H9 (cell line): ENCODE results near the gene DCX. TPM values are rescaled to one million over a fixed set of nuclear protein-coding genes. Genes with fewer than 3 reads are reported as not detected.
A peak's percentile ranks its signal among the peaks of the same experiment; 100 is the strongest.

Source experiments
- DNase-seq: peaks from one replicate; pipeline ENCODE4 v3.0.0-alpha.2; 2017
- H2AFZ ChIP-seq: one replicate; pipeline ENCODE4 v1.6.1; 2013; ENCODE audit warnings: mild to moderate bottlenecking, low read length, control low read depth, moderate library complexity
- H2AK5ac ChIP-seq: 2 replicates; pipeline ENCODE4 v1.6.1; 2013; ENCODE audit warnings: low read length, control low read depth, mixed read lengths; ENCODE audit not compliant: insufficient read length
- H2BK120ac ChIP-seq: one replicate; pipeline ENCODE4 v1.6.1; 2013; ENCODE audit warnings: low read depth, mild to moderate bottlenecking, low read length, control low read depth, inconsistent platforms; ENCODE audit not compliant: poor library complexity, severe bottlenecking
- H2BK12ac ChIP-seq: 2 replicates; pipeline ENCODE4 v1.6.1; 2013; ENCODE audit warnings: low read length, control low read depth, mixed read lengths, low read depth; ENCODE audit not compliant: insufficient read length
- H2BK15ac ChIP-seq: 2 replicates; pipeline ENCODE4 v1.6.1; 2013; ENCODE audit warnings: low read depth, low read length, control low read depth
- H2BK20ac ChIP-seq: one replicate; pipeline ENCODE4 v1.6.1; 2013; ENCODE audit warnings: low read depth, mild to moderate bottlenecking, low read length, control low read depth, inconsistent platforms; ENCODE audit not compliant: poor library complexity, severe bottlenecking
- H2BK5ac ChIP-seq: 2 replicates; pipeline ENCODE4 v1.6.1; 2013; ENCODE audit warnings: low read length, control low read depth, mixed read lengths; ENCODE audit not compliant: insufficient read length
- H3K14ac ChIP-seq: 2 replicates; pipeline ENCODE4 v1.6.1; 2013; ENCODE audit warnings: low read length, control low read depth; ENCODE audit not compliant: insufficient read depth
- H3K18ac ChIP-seq: 2 replicates; pipeline ENCODE4 v1.6.1; 2013; ENCODE audit warnings: low read depth, mild to moderate bottlenecking, mixed read lengths, low read length, control low read depth; ENCODE audit not compliant: insufficient read length
- H3K23ac ChIP-seq: 2 replicates; pipeline ENCODE4 v1.6.1; 2013; ENCODE audit warnings: low read length, control low read depth, mixed read lengths, low read depth; ENCODE audit not compliant: insufficient read length
- H3K23me2 ChIP-seq: 2 replicates; pipeline ENCODE4 v1.6.1; 2013; ENCODE audit warnings: low read depth, mild to moderate bottlenecking, mixed read lengths, low read length, control low read depth; ENCODE audit not compliant: insufficient read length, poor library complexity, severe bottlenecking
- H3K27ac ChIP-seq: 2 replicates; pipeline ENCODE4 v1.5.1; 2013; ENCODE audit warnings: low read length, control low read depth, mixed read lengths, low read depth; ENCODE audit not compliant: insufficient read length
- H3K27me3 ChIP-seq: 2 replicates; pipeline ENCODE4 v1.6.1; 2013; ENCODE audit warnings: low read length, control low read depth, inconsistent platforms; ENCODE audit not compliant: insufficient read depth
- H3K4ac ChIP-seq: 2 replicates; pipeline ENCODE4 v1.6.1; 2013; ENCODE audit warnings: low read depth, mild to moderate bottlenecking, control low read depth, inconsistent platforms, low read length, moderate library complexity
- H3K4me1 ChIP-seq: 2 replicates; pipeline ENCODE4 v1.6.1; 2013; ENCODE audit warnings: low read length, control low read depth, inconsistent platforms; ENCODE audit not compliant: insufficient read depth
- H3K4me2 ChIP-seq: 2 replicates; pipeline ENCODE4 v1.6.1; 2013; ENCODE audit warnings: low read length, control low read depth, mixed read lengths; ENCODE audit not compliant: insufficient read length, insufficient read depth
- H3K56ac ChIP-seq: 2 replicates; pipeline ENCODE4 v1.6.1; 2013; ENCODE audit warnings: low read depth, mild to moderate bottlenecking, mixed read lengths, low read length, control low read depth; ENCODE audit not compliant: insufficient read length
- H3K79me1 ChIP-seq: 2 replicates; pipeline ENCODE4 v1.6.1; 2013; ENCODE audit warnings: low read depth, mild to moderate bottlenecking, moderate library complexity, low read length, control low read depth, inconsistent platforms; ENCODE audit not compliant: insufficient read depth, poor library complexity, severe bottlenecking
- H3K79me2 ChIP-seq: 2 replicates; pipeline ENCODE4 v1.6.1; 2013; ENCODE audit warnings: low read length, control low read depth, inconsistent platforms; ENCODE audit not compliant: insufficient read depth
- H3K9ac ChIP-seq: 2 replicates; pipeline ENCODE4 v1.6.1; 2013; ENCODE audit warnings: low read length, control low read depth, mixed read lengths; ENCODE audit not compliant: insufficient read length; ENCODE audit errors: extremely low read depth
- H3K9me3 ChIP-seq: one replicate; pipeline ENCODE4 v1.6.1; 2013; ENCODE audit warnings: low read depth, low read length, inconsistent platforms; ENCODE audit not compliant: control insufficient read depth
- H3T11ph ChIP-seq: one replicate; pipeline ENCODE4 v1.6.1; 2013; ENCODE audit warnings: mild to moderate bottlenecking, low read length, control low read depth, inconsistent platforms
- H4K20me1 ChIP-seq: one replicate; pipeline ENCODE4 v1.6.1; 2013; ENCODE audit not compliant: control insufficient read depth, insufficient read length, insufficient read depth
- H4K5ac ChIP-seq: 2 replicates; pipeline ENCODE4 v1.6.1; 2013; ENCODE audit warnings: low read depth, mild to moderate bottlenecking, mixed read lengths, low read length, control low read depth; ENCODE audit not compliant: insufficient read length
- H4K8ac ChIP-seq: replicated peaks from 2 replicates; pipeline ENCODE4 v1.6.1; 2013; ENCODE audit warnings: low read length, control low read depth, mixed read lengths, low read depth; ENCODE audit not compliant: insufficient read length
- H4K91ac ChIP-seq: 2 replicates; pipeline ENCODE4 v1.6.1; 2013; ENCODE audit warnings: low read depth, mild to moderate bottlenecking, moderate library complexity, mixed read lengths, low read length, control low read depth; ENCODE audit not compliant: insufficient read length
- H3K27ac Mint-ChIP-seq, 3 experiments: 2 replicates in 2 of 3; 3 replicates in 1 of 3; pipeline ENCODE4 v1.8.0; 2020 to 2021; ENCODE audit warnings: mixed read lengths in 3 of 3, mild to moderate bottlenecking in 1 of 3, moderate library complexity in 1 of 3
- H3K27me3 Mint-ChIP-seq: 2 replicates; pipeline ENCODE4 v1.8.0; 2021; ENCODE audit warnings: low read depth, mild to moderate bottlenecking, moderate library complexity, mixed read lengths
- H3K36me3 Mint-ChIP-seq, 3 experiments: 2 replicates in 2 of 3; 3 replicates in 1 of 3; pipeline ENCODE4 v1.8.0; 2020 to 2021; ENCODE audit warnings: low read depth in 3 of 3, mixed read lengths in 3 of 3; ENCODE audit not compliant: insufficient read depth in 1 of 3
- H3K4me1 Mint-ChIP-seq, 2 experiments: 2 replicates each; pipeline ENCODE4 v1.8.0; 2020; ENCODE audit warnings: mixed read lengths in 2 of 2
- H3K4me3 Mint-ChIP-seq, 2 experiments: 2 replicates in 1 of 2; 3 replicates in 1 of 2; pipeline ENCODE4 v1.8.0; 2020 to 2021; ENCODE audit warnings: mild to moderate bottlenecking in 2 of 2, mixed read lengths in 2 of 2, moderate library complexity in 1 of 2
- H3K9me3 Mint-ChIP-seq, 2 experiments: 2 replicates in 1 of 2; 3 replicates in 1 of 2; pipeline ENCODE4 v1.8.0; 2020; ENCODE audit warnings: mild to moderate bottlenecking in 2 of 2, mixed read lengths in 2 of 2, moderate library complexity in 1 of 2
- CTCF ChIP-seq: fragments of 200-600 bp; sonication (generic); conservative IDR thresholded peaks from 3 replicates; pipeline ENCODE4 v1.8.0; 2021; ENCODE audit warnings: antibody characterized with exemption, mild to moderate bottlenecking
- WGBS: extraction: QIAGEN DNeasy Blood & Tissue Kit; methylation state at CpG from one replicate; pipeline ENCODE4 v1.1.7; 2013; ENCODE audit warnings: missing lambda C conversion rate, low lambda C conversion rate, mixed read lengths; ENCODE audit not compliant: insufficient read length; ENCODE audit errors: extremely low coverage; 5-methylcytosine and 5-hydroxymethylcytosine counted together
- total RNA-seq: library from RNA; stranded (reverse); gene quantifications from 2 replicates; pipeline ENCODE4 v1.2.1, GENCODE V29; 2021

The DCX gene
- total RNA-seq, 1 experiment from 2014 or later: 2.0 TPM

- Histone ChIP-seq H3K27me3 (no peaks in the 10 kb centered on the region), H2BK12ac (no peak overlapping the region), H2AFZ (no peak overlapping the region), H3K79me2 (no peaks in the 10 kb centered on the region), H3K14ac (no peak overlapping the region), H3K9me3 (no peaks in the 10 kb centered on the region), H4K5ac (no peak overlapping the region), H2BK15ac (no peak overlapping the region), H2BK5ac (no peak overlapping the region), H2BK120ac (no peak overlapping the region), H2BK20ac (no peak overlapping the region), H3K4me1 (no peaks in the 10 kb centered on the region), H3K27ac (no peak overlapping the region), H4K91ac (no peak overlapping the region), H3T11ph (no peak overlapping the region), H3K79me1 (no peaks in the 10 kb centered on the region), H3K23me2 (no peaks in the 10 kb centered on the region), H3K9ac (no peak overlapping the region), H4K8ac (no peak overlapping the region), H3K56ac (no peak overlapping the region), H3K4ac (no peak overlapping the region), H3K23ac (no peak overlapping the region), H4K20me1 (no peaks in the 10 kb centered on the region), H3K4me2 (no peak overlapping the region), H2AK5ac (no peak overlapping the region), H3K18ac (peak overlapping the region; percentile 11)
- no peak overlapping the region for H3K27ac Mint-ChIP-seq
- no CpG with 5 or more reads among the region's 2 CpGs for WGBS
- no peaks in the 10 kb centered on the region for H3K27me3 Mint-ChIP-seq
- no peaks in the 10 kb centered on the region; a peak in 1 of 5 replicates for H3K9me3 Mint-ChIP-seq
- TF ChIP-seq CTCF: no peak
- no peaks in the 10 kb centered on the region for H3K36me3 Mint-ChIP-seq
- peaks cover 10 to 12% of the 10 kb centered on the region in 2 experiments for H3K4me1 Mint-ChIP-seq
- no peak for DNase-seq
- H3K4me3 Mint-ChIP-seq: no peak overlapping the region
Observed at GRCh38 chrX:111442791-111443190, 30.8 kb upstream of the DCX start.
